NCI-H2196 treated with DMSO at 0.1 percent for 48 hours (cell line): ENCODE measurements around the gene GNLY.

Experiments
- DNase-seq: peaks from one replicate; lab custom pipeline; 2025; ENCODE audit not compliant: unreplicated experiment; lab: John Stamatoyannopoulos, UW

Gene GNLY

DNA sequence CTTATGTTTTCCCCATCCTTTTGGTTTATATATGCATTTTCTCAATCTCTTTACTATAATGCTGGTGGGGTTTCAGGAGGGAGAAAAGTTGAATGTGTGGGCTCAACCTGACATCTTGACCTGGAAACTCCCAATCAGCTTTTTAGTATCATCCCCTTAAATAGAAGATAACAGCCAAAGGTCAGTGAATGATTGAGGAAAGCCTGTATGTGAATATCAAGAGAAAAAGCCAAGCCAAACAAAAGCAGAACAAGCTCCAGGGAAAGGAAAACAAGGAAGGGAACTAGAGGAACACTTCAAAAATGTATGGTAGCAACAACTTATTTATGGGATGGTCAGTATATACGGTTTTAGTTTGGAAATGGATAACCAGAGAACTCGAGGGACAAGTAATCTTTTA, 31.3 kb downstream of the GNLY start:
- DNase-seq, result no peak

DNA sequence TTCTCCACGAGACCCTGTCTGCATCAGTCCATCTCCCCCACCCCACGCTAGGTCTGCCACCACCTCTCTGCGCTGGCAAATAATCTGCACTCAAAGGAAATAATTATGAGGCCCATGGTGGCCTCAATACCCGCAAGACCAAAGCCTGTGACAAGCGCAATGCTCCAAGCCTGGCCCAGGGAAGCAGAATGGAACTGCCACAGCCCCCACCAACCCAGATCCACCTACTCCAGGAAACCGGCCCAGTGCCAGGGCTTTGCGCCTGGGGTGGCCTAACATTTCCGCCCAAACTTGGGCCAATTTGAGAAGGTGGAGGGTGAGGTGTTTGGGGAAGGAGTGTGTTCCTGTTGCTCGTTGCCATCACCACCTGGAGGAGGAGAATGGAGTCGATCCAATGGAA, 33.6 kb downstream of the GNLY start:
- no peak for DNase-seq

DNA sequence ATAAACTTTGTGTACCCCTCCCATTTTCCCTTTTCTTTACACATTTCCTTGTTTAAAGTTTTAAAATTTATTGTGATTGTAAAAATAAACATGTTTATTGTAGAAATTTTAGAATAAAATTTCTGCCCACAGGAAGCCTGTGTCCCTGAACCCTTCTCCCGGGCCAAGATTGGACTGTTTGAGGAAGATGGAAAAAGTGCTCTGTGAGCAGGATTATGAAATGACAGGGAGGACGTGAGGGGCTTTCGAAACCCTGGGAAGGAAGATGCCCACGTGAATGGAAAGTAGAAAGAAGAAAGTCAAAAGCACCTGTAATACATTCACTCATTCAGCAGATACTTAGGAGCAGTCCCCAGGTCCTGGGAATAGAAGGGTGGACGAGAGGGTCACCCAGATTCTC, 34.2 kb downstream of the GNLY start:
- DNase-seq, result no peak

DNA sequence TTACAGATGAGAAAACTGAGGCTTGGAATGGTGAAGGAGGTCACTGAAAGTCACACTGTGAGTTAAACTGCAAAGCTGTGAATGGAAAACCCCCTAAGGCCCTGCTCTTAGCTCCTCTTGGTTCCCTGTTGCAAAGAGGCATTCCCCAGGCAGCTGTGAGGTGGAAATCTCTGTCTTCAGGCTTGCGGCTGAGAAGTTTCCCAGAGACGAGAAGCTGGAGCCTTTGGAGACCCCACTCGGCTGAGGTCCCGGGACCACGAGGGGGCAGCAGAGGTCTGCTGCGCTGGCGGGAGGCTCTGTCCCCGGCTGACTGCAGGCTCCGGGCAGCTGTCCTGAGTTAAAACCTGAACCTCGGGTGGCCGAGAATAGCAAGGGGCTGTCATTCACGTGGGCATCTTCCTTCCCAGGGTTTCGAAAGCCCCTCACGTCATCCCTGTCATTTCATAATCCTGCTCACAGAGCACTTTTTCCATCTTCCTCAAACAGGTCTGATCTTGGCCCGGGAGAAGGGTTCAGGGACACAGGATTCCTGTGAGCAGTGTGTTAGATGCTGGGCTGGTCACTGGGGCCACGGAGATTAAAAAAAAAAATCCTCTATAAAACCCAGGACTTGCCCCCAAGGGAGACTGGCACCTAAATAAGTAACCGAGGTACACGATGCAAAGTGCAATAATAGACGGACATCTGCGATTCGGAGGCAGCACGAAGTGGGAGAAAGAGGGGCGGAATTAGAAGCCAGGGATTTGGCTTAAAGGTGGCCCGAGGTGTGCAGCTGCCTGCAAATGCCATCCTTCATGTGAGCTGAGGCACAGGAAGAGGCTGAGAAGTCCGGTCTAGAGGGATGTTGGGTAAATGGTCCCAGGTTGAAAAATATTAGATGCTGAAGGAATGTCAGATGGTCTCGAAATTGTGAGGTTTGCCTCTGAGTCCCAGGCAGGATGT, 35.0 kb downstream of the GNLY start:
- DNase-seq, result peak; percentile 21

DNA sequence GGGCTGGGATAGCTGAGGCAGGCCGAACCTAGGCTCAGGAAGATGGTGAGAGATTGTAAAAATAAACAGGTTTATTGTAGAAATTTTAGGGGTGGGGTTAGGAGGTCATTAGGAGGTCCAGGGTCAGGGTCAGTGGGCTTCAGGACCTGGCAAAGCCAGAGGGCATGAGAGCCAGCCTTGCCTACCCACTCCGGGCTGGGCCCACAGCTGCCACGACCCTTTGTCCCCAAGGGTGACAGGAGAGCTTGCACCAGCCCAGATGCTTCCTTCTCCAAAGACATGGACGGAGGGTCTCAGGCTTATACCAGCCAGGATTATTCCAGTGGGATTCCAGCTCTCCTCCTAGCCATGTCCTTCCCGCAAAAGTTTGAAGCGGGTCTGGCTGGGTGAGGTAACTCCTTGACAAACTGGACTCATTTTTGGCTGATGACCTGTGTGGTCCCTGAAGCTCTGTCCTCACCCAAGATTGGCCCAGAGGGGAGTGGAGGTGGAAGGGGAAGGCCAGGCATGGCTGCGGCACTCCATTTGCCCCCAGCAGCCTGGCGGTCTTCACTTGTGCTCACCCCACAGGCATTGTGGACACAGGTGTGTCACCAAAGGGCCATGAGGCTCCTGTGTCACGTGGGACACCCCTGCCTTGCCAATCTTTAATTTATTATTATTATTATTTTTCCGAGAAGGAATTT, 35.8 kb downstream of the GNLY start:
- DNase-seq, result no peak

DNA sequence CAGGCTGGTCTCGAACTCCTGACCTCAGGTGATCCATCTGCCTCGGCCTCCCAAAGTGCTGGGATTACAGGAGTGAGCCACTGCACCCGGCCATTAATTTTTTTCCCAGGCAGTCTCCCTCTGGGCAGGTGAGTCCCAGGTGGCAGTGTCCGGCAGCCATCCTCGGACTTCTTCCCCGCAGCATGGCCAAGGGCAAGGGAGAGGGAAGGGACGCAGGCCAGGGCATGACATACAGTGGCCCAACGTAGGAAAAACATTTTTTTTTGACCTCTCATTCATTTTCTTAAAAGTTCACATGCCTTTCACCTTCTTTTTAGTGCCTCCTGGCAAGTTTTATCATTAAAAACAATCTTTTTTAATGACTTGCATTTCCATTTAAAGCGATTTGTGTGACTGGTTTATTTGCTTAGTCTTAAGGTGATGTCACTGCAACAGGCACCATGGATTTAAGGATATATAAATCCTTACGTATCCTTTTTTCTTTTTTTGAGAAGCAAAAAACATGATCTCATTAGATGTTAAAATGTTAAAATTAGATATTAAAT, 36.6 kb downstream of the GNLY start:
- DNase-seq, result no peak

DNA sequence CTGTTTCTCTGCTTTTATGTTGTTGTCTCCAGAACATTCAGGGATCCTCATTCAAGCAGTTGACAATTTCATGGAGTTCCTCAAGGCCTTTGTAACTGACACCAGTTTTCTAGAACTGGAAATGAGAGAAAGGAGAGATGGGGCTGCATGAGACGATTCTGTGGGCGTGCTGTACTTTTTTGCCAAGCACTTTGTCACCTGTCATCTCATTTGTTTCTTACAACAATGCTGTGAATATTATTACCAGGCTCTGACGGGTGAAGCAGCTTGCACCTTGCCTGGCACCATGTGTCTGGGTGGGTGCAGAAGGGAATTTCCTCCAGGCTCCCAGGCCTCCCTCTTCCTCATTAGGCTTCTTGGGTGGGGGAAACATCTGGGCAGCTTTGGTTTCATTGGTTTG, 37.4 kb downstream of the GNLY start:
- DNase-seq, result no peak

DNA sequence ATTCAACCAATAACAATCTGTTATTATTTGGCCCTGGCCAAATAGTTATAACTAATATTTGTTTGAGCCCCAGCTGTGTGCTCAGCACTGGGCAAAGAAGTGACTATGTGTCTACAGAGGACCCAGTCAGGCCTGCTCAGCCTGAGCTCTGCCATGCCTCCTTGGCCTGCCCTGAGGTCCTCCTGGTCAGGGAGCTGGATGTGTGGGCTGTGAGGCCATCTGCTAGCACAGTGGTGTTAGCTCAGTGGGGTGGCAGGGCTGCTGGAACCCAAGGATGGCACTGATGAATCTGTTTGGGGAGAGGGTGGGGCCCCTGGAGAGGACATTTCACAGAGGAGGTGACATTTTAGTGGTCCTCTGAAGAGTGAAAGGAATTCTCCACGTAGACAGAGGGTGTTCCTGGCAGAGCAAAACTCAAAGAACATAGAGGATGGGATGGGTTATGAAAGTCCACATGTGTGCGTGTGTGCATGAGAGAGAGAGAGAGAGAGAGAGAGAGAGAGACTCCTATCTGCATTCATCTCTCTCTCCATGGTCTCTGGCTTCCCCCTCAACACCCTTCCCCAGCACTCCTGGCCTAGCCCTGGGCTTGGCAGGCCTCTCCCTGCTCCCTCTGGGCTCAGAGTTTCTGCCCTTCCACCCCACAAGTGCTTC, 38.4 kb downstream of the GNLY start:
- no peak for DNase-seq

DNA sequence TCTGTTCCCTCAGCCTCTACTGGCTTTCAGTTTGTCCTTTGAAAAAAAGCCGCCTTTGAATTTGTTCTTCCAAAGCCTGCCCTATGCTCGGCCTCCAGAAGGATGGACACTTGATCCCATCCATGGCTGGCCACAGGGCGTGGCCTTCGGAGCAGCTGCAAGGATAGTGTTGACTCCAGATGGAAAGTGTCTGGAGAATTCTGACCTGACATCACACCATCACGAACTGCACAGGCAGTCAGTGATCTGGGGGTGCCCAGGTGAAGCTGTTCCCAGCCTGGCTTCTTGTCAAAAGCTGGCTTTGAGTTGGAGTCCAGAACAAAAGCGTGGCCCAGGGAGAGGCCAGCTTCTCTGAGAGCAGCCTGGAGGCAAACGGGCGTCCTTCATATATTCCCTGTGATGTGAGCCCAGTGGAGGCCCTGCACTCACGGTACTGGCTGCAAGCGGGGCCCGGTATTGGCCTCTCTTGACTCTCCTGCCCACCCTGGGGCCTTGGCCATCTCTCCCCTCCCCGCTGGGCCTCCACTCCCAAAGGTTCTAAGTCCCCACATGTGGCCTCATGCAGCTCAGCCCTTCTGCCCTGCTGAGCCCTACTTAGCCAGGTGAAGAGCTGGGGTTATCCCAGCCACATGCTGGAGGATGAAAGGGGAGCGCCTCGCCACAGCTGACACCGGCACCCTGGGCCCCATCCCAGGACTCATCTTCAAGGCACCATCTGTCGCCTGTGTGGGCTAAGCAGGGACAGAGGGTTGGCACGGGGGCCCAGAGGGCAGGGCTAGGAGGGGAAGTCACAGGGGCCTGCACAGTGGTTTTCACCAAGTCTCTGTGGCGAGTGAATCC, 39.2 kb downstream of the GNLY start:
- DNase-seq, result no peak

DNA sequence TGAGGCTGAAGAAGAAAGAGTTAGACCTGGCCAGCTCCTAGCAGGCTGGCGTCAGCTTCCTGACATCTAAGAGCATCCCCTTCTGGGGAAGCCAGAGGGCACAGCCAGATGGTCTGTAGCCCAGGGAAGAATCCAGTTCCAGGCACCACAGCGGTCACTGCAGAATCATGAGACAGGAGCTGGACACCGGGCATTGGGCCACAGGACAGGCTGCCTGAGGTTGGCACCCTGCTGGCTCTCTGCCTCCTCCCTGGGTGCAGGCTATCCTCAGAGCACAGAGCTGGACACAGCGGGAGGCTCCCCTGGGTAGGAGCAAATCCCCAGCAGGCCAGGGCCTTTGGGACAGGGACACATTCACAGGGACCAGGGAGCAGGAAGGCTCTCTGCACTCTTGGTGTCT, 39.9 kb downstream of the GNLY start:
- no peak for DNase-seq

DNA sequence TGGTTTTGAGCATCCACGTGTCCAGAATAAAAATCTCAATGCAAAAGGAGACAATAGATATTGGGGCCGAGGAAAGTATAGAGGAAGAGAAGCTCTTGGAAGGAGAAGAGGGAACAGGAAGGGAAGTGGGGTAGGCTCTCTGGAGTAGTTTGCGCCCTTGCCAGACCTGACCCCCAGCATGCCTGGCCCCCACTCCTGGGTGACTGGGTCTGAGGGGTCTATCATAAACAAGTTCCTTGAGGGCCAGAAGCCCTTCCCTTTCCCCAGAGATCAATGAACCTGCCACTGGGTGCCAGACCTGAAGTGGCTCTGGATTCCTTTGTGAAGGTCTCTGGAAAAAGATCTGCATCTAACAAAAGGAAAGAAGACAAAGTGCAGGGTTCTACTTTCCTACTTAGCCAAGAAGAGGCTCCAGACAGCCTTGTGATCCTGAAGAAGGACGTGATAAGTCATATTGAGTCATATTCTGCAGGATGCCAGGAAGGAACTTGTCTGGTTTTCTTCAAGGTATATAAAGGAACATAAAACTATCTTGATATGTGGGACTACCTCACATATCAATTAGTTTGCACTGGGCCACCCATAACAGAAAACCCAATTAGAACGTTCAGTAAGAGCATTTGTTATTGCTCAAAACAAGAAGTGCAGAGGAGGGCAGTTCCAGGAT, 40.9 kb downstream of the GNLY start:
- no peak for DNase-seq

DNA sequence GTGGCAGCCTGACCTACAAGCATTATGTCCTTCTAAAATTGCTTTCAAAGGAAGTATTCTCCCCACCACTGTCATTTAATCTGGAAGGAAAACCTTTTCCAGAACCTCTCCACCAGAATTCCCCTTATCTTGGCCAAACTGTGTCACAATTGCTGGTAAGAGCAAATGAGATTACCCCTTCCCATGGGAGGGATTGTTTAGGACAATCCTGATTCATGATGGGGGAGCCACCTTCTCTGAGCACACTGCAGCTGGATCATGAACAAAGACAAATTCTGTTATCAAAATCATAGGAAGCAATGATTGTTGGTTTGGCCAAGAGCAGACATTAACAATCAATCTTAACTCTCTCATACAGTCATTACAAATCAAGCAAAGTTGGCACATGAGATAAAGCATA, 41.5 kb downstream of the GNLY start:
- DNase-seq, result no peak

DNA sequence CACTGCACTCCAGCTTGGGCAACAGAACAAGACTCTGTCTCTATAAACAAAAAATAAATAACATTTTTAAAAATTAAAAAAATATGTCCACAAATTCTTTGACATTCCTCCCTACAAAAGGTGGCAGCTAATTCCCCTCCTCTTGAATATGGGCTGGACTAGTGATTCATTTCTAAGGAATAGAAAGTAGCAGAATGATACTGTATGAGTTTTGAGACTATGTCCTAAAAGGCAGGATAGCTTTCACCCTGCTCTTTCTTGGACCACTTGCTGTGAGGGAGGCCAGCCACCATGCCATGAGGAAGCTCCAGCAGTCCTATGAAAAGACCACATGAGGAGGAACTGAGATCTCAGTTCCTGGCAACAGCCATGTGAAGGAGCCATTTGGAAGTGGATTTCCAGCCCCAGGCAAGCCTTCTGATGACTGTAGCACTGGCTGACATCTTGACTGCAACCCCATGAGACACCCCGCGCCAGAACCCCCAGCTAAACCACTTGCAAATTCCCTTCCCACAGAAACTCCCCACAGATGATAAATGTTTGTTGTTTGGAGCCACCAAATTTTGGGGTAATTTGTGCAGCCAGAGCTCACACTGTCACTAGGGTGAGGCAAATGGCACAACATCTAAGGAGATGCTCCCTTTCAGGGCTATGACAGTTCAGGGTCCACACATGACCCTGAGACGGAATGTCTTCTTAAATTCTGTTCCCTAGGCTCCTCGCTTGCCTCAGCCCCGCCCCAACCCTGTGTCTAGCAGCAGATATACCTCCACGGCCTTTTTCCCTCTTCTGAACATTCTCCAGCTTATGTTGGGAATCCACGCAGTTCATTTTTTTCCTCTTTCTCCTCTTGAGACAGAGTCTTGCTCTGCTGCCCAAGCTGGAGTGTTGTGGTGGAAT, 42.5 kb downstream of the GNLY start:
- no peak for DNase-seq

DNA sequence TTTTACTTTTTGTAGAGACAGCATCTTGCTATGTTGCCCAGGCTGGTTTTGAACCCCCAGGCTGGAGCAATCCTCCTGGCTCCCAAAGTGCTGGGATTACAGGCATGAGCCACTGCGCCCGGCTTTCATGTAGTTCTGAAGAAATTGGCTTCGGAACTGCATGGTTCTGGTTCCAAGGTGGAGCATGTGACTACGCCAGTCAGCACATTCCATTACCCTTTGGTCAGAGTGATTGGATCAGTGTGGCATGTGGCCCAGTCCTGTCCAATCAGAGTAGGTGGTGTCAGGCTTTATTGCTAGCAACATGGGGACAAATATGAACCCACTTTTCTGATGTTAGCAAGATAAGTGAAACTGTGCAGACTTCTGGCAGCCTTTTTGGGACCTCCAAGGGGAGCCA, 43.3 kb downstream of the GNLY start:
- DNase-seq, result no peak

DNA sequence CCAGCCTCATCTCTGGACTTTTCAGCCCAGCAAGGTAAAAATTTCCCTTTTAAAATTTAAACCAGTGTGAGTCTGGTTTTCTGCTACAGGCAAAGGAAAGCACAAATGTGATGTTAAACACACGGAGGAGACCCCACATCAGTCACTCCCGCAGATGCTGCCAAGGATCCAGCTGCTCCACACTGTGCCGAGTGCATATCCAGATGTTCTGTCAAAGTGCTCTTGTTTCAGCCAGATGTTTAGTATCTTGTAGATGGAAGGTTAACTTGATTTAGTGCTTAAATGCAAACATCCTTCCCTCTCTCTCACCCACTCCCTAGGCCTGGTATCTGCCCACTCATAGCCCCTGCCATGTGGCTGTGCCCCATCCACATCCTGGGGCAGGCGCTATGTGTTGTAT, 43.8 kb downstream of the GNLY start:
- DNase-seq, result no peak

DNA sequence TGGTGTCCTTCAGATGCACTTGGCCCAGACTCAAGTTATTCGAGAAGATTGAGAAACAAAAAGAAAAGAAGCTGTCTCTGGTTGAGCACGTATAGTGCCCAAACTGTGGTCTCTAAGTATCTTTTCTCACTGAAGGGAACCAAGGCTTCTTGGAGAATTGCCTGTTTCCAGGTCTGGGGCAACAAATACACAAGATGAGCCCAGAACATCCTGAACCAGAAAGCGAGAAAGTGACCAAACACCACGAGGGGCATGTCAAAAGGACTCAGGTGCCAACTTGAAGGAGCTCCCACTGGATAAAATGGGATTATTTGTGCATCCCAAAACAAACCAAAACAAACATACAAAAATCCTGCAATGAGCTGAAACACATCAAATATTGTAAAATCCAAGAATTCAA, 46.0 kb downstream of the GNLY start:
- DNase-seq, result no peak

DNA sequence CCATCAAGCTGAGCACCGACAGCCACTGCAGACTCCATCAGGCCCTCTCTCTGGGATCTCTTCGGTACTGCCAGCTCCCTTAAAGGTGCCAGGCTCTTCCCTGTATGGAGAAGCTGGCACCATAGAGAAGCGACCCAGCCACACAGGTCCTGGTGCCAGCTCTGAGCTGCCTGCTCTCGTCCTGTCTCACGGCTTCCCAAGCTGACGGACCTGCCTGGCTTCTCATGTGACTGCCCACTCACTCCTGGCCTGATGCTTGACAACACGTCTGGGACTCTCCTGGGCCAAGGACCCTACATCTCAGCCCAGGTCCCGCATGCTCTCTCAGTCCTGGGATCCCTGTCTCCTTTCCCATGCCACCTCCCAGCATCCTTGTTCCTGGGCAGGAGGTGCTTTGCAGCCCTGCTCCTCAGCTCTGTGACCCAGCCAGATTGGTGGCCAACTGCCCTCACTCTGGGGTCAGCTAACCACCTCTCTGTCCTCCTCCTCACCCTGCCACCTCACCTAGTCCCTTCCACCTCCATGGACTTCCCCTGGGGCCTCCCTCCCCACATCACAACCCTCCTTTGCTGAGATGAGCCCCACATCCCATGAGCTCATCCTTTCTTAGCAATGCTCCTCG, 47.2 kb downstream of the GNLY start:
- no peak for DNase-seq

DNA sequence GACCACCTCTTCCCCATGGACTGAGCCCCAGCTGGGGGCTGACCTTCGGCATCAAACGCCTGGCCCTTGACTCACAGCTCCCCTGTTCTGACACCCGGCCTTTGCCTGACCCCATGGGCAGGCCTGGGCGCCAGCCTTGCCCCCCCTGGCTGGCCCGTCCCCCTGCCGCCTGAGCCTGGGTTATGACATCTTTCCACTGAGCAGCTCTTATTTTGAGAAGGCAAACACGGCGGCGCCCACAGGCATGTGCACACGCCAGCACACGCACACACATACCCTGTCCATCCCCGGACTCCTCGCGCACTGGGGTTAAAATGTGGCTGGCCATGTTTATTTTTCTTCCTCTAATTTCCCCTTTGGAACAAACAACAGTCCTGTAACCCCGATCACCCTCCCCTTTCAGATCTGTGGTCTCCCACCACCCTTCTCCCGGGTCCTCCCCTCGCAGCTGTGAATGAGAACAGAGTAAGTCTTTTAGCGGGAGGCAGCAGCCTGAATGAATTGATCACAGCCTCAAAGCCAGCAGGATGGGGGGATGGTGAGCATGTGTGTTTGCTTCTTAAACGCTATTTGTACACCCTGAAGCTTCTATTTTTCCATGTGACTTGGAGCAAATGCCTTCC, 47.8 kb downstream of the GNLY start:
- DNase-seq, result peak; percentile 29
